GM23338 (cell line): ENCODE results near the gene TUBGCP2. TPM values are rescaled to one million over a fixed set of nuclear protein-coding genes. Genes with fewer than 3 reads are reported as not detected.

Experiments
- ATAC-seq: fragments of 200-7000 bp; cut with Tn5 transposase; 3 replicates; pipeline ENCODE4 v1.9.1; 2020
- DNase-seq: peaks from one replicate; pipeline ENCODE4 v3.0.0-alpha.2; 2015; ENCODE audit warnings: low spot score
- H2AFZ ChIP-seq: fragments of 200-600 bp; sonication (generic); 2 replicates; pipeline ENCODE4 v1.8.0; 2016; ENCODE audit warnings: antibody characterized with exemption, mild to moderate bottlenecking, moderate library complexity
- H3F3A ChIP-seq: fragments of 200-600 bp; sonication (generic); replicated peaks from 2 replicates; pipeline ENCODE4 v1.8.0; 2017; ENCODE audit warnings: antibody characterized with exemption, mixed run types, low read depth
- H3K27ac ChIP-seq: fragments of 200-600 bp; sonication (generic); 2 replicates; pipeline ENCODE4 v1.6.1; 2016; ENCODE audit warnings: low read depth
- H3K27me3 ChIP-seq: fragments of 200-600 bp; sonication (generic); 2 replicates; pipeline ENCODE4 v1.8.0; 2016; ENCODE audit warnings: mild to moderate bottlenecking, mixed run types, moderate library complexity; ENCODE audit not compliant: insufficient read depth
- H3K36me3 ChIP-seq: fragments of 200-600 bp; sonication (generic); 2 replicates; pipeline ENCODE4 v1.8.0; 2016; ENCODE audit warnings: mild to moderate bottlenecking; ENCODE audit not compliant: insufficient read depth
- H3K4me1 ChIP-seq: fragments of 200-600 bp; sonication (generic); 2 replicates; pipeline ENCODE4 v1.8.0; 2016; ENCODE audit warnings: mild to moderate bottlenecking, moderate library complexity; ENCODE audit not compliant: insufficient read depth
- H3K4me2 ChIP-seq: fragments of 200-600 bp; sonication (generic); 2 replicates; pipeline ENCODE4 v1.7.1; 2017; ENCODE audit warnings: mixed run types
- H3K4me3 ChIP-seq: fragments of 200-600 bp; sonication (generic); 2 replicates; pipeline ENCODE4 v1.6.1; 2016; ENCODE audit warnings: mixed run types
- H3K79me2 ChIP-seq: fragments of 200-600 bp; sonication (generic); replicated peaks from 2 replicates; pipeline ENCODE4 v1.8.0; 2017; ENCODE audit warnings: mild to moderate bottlenecking; ENCODE audit not compliant: insufficient read depth
- H3K9me2 ChIP-seq: fragments of 200-600 bp; sonication (generic); 2 replicates; pipeline ENCODE4 v1.8.0; 2017; ENCODE audit not compliant: insufficient read depth
- H4K20me1 ChIP-seq: fragments of 200-600 bp; sonication (generic); replicated peaks from 2 replicates; pipeline ENCODE4 v1.8.0; 2017; ENCODE audit warnings: mild to moderate bottlenecking; ENCODE audit not compliant: insufficient read depth
- H3K27ac Mint-ChIP-seq: 2 replicates; pipeline ENCODE4 v1.8.0; 2020; ENCODE audit warnings: inconsistent platforms, mild to moderate bottlenecking, moderate library complexity, mixed read lengths
- H3K27me3 Mint-ChIP-seq: 3 replicates; pipeline ENCODE4 v1.8.0; 2022; ENCODE audit warnings: low read depth, mild to moderate bottlenecking, moderate library complexity, mixed read lengths, inconsistent platforms; ENCODE audit not compliant: insufficient read depth, poor library complexity
- H3K36me3 Mint-ChIP-seq: 3 replicates; pipeline ENCODE4 v1.8.0; 2021; ENCODE audit warnings: low read depth, mild to moderate bottlenecking, inconsistent platforms, moderate library complexity, mixed read lengths
- H3K4me1 Mint-ChIP-seq: 3 replicates; pipeline ENCODE4 v1.8.0; 2020; ENCODE audit warnings: mild to moderate bottlenecking, inconsistent platforms, mixed read lengths
- H3K4me3 Mint-ChIP-seq: 3 replicates; pipeline ENCODE4 v1.8.0; 2021; ENCODE audit warnings: moderate library complexity, mild to moderate bottlenecking, inconsistent platforms, mixed read lengths
- H3K9me3 Mint-ChIP-seq: 3 replicates; pipeline ENCODE4 v1.8.0; 2020; ENCODE audit warnings: moderate library complexity, mild to moderate bottlenecking, inconsistent platforms, mixed read lengths
- CTCF ChIP-seq, 2 experiments: fragments of 200-600 bp in 1 of 2; sonication (generic) in 1 of 2; conservative IDR thresholded peaks; 2 replicates each; pipeline versions ENCODE4 v1.5.1 to v1.6.1; 2016 to 2017; ENCODE audit warnings: antibody characterized with exemption in 2 of 2, low read depth in 2 of 2, mild to moderate bottlenecking in 2 of 2, moderate library complexity in 1 of 2
- ETS1 ChIP-seq: IDR thresholded peaks from 2 replicates; pipeline ENCODE4 v1.6.1; 2016; ENCODE audit warnings: antibody characterized with exemption
- EZH2 ChIP-seq: fragments of 200-600 bp; sonication (generic); IDR thresholded peaks from one replicate; pipeline ENCODE4 v1.8.0; 2017; ENCODE audit warnings: antibody characterized with exemption, mild to moderate bottlenecking, low read depth; ENCODE audit not compliant: unreplicated experiment
- EZH2phosphoT487 ChIP-seq: fragments of 200-600 bp; sonication (generic); IDR thresholded peaks from one replicate; pipeline ENCODE4 v1.8.1; 2018; ENCODE audit warnings: antibody characterized with exemption; ENCODE audit not compliant: unreplicated experiment
- POLR2AphosphoS5 ChIP-seq: IDR thresholded peaks from 2 replicates; pipeline ENCODE4 v1.6.1; 2016; ENCODE audit warnings: antibody characterized with exemption, low read depth
- REST ChIP-seq: IDR thresholded peaks from one replicate; pipeline ENCODE4 v1.6.1; 2018; ENCODE audit warnings: antibody characterized with exemption; ENCODE audit not compliant: unreplicated experiment
- polyA plus RNA-seq: library from polyadenylated mRNA; unstranded; fragments of >200 nt; fragmentation: Nextera tagmentation; extraction: Ambion mirVana; gene quantifications from 2 replicates; pipeline ENCODE4 v1.2.1, GENCODE V29; 2016
- total RNA-seq: library from RNA; depleted of rRNA; stranded (reverse); fragments of >200 nt; shearing (Covaris generic); gene quantifications from 2 replicates; pipeline ENCODE4 v1.2.3, GENCODE V29; 2014

TUBGCP2 gene
- total and polyA plus RNA-seq, 2 experiments from 2014 or later, result 59.6 to 67.7 TPM

GRCh38 chr10:133353988-133354605, 45.4 kb upstream of the TUBGCP2 start:
- H3K27ac Mint-ChIP-seq, result no peak overlapping the region
- no peaks in the 10 kb centered on the region for H3K9me2 ChIP-seq
- H3K27me3 Mint-ChIP-seq, result peaks cover 20% of the 10 kb centered on the region
- DNase-seq (no peak), ATAC-seq (no peak)
- H3K4me3 Mint-ChIP-seq, result no peak overlapping the region; the same call in 2 of the 3 replicates
- H3K4me2 ChIP-seq, result no peak overlapping the region
- no peak overlapping the region for H2AFZ ChIP-seq
- H3K4me1 Mint-ChIP-seq, result no peaks in the 10 kb centered on the region; the same call in 2 of the 3 replicates
- no peak overlapping the region for H3K27ac ChIP-seq
- 0 out of 2 replicates have a peak, but pooled peaks cover 4% of the 10 kb centered on the region for H3K79me2 ChIP-seq
- H3K27me3 ChIP-seq, result no peaks in the 10 kb centered on the region
- H3K4me3 ChIP-seq, result no peak overlapping the region
- H3K9me3 Mint-ChIP-seq, result no peaks in the 10 kb centered on the region
- H4K20me1 ChIP-seq, result no peaks in the 10 kb centered on the region; the same call in 1 of the 2 replicates
- no peaks in the 10 kb centered on the region for H3K36me3 ChIP-seq
- TF ChIP-seq EZH2 (no peak), REST (no peak), EZH2phosphoT487 (no peak), ETS1 (no peak), CTCF (conservative IDR thresholded peaks at IDR 0.05; ENCODE audit: low read depth in 2 of 2) (no peak)
- H3K4me1 ChIP-seq, result no peaks in the 10 kb centered on the region
- H3K36me3 Mint-ChIP-seq, result no peaks in the 10 kb centered on the region
- 0 out of 2 replicates have a peak, but pooled peaks cover 3% of the 10 kb centered on the region for H3F3A ChIP-seq

- no peaks in the 10 kb centered on the region for H3K36me3 ChIP-seq
- Mint-ChIP-seq H3K4me3 (no peak overlapping the region), H3K27ac (no peak overlapping the region), H3K9me3 (no peaks in the 10 kb centered on the region), H3K27me3 (peaks cover 20% of the 10 kb centered on the region), H3K4me1 (no peaks in the 10 kb centered on the region; the same call in 2 of the 3 replicates), H3K36me3 (no peaks in the 10 kb centered on the region)
- no peaks in the 10 kb centered on the region for H3K27me3 ChIP-seq
- DNase-seq (no peak), ATAC-seq (no peak)
- no peaks in the 10 kb centered on the region; the same call in 1 of the 2 replicates for H4K20me1 ChIP-seq
- H3K27ac ChIP-seq, result no peak overlapping the region
- no peak overlapping the region for H3K4me3 ChIP-seq
- no peaks in the 10 kb centered on the region for H3K9me2 ChIP-seq
- TF ChIP-seq POLR2AphosphoS5, result no peak; the same call in 1 of the 2 replicates
- H3K4me2 ChIP-seq, result no peak overlapping the region
- 0 out of 2 replicates have a peak, but pooled peaks cover 3% of the 10 kb centered on the region for H3F3A ChIP-seq
- H2AFZ ChIP-seq, result no peak overlapping the region
- 0 out of 2 replicates have a peak, but pooled peaks cover 4% of the 10 kb centered on the region for H3K79me2 ChIP-seq
- no peaks in the 10 kb centered on the region for H3K4me1 ChIP-seq
Measured at GRCh38 chr10:133353202-133353959, 44.7 kb upstream of the TUBGCP2 start.
